Measurements from ENCODE around the gene GRK5.

- no peak for TF ChIP-seq CTCF (conservative IDR thresholded peaks at IDR 0.05; ENCODE audit: low read length)
- TF ChIP-seq EZH2phosphoT487 (IDR thresholded peaks at IDR 0.05; ENCODE audit: borderline replicate concordance) = no peak
Observed at GRCh38 chr10:119451300-119451896, 244.0 kb downstream of the GRK5 start.

All from Loucy (cell line).